Chondrocyte (in vitro differentiated cells): ENCODE results near the gene CIAO3. TPM values are rescaled to one million over a fixed set of nuclear protein-coding genes. Genes with fewer than 3 reads are reported as not detected.
"Not testable (repeated sequence)": the region's sequence is repeated elsewhere in the genome, so short reads cannot be mapped to it uniquely, and the experiment has no call there.

Source experiments
- DNase-seq: peaks from one replicate; pipeline ENCODE4 v3.0.0; 2021; ENCODE audit warnings: mixed read lengths, low spot score
- H3K27ac Mint-ChIP-seq: one replicate; pipeline ENCODE4 v1.8.0; 2021; ENCODE audit warnings: mild to moderate bottlenecking, moderate library complexity, mixed read lengths; ENCODE audit not compliant: unreplicated experiment
- H3K27me3 Mint-ChIP-seq: 2 replicates; pipeline ENCODE4 v1.8.0; 2021; ENCODE audit warnings: low read depth, mixed read lengths
- H3K36me3 Mint-ChIP-seq: 2 replicates; pipeline ENCODE4 v1.8.0; 2021; ENCODE audit warnings: low read depth, mixed read lengths
- H3K4me1 Mint-ChIP-seq: 2 replicates; pipeline ENCODE4 v1.8.0; 2021; ENCODE audit warnings: low read depth, mild to moderate bottlenecking, mixed read lengths
- H3K4me3 Mint-ChIP-seq: one replicate; pipeline ENCODE4 v1.8.0; 2021; ENCODE audit warnings: mild to moderate bottlenecking, moderate library complexity, mixed read lengths; ENCODE audit not compliant: unreplicated experiment
- H3K9me3 Mint-ChIP-seq: 2 replicates; pipeline ENCODE4 v1.8.0; 2021; ENCODE audit warnings: low read depth, mixed read lengths
- CTCF ChIP-seq: fragments of 200-600 bp; sonication (generic); IDR thresholded peaks from 2 replicates; pipeline ENCODE4 v1.5.0; 2021; ENCODE audit warnings: antibody characterized with exemption, mild to moderate bottlenecking, moderate library complexity
- total RNA-seq: library from RNA; stranded (reverse); gene quantifications from 3 replicates; pipeline ENCODE4 v1.2.1, GENCODE V29; 2021

CIAO3 gene
- total RNA-seq, 1 donor from 2014 or later, result 22.1 TPM

- Mint-ChIP-seq H3K36me3 (no peaks in the 10 kb centered on the region), H3K4me1 (peaks cover 8% of the 10 kb centered on the region), H3K27ac (no peak overlapping the region), H3K9me3 (no peaks in the 10 kb centered on the region), H3K4me3 (no peak overlapping the region), H3K27me3 (peaks cover 9% of the 10 kb centered on the region)
- no peak for TF ChIP-seq CTCF
- peak; percentile 82 for DNase-seq
These were observed 7.4 kb upstream of the CIAO3 start for GRCh38 chr16:747978-748746.

DNA sequence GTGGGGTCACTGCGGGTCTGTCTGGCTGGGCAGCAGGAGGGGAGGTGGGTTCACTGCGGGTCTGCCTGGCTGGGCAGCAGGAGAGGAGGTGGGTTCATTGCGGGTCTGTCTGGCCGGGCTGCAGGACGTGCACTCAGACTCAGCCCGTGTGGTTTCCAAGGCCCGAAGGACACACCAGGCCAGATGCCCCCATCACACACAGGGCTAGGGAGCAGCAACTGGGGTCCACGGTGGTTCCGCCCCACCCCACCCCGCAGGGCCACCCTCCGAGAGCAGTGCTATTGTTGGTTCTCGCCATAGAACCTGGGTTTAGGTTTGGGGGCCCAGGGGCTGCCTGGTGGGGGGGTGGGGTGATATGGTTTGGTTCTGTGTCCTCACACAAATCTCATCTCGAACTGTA is 5.8 kb upstream of the CIAO3 start:
- H3K4me1 Mint-ChIP-seq, result peaks cover 8% of the 10 kb centered on the region
- H3K4me3 Mint-ChIP-seq, result no peak overlapping the region
- H3K36me3 Mint-ChIP-seq, result no peaks in the 10 kb centered on the region
- no peaks in the 10 kb centered on the region for H3K9me3 Mint-ChIP-seq
- H3K27me3 Mint-ChIP-seq, result peaks cover 5% of the 10 kb centered on the region
- no peak for TF ChIP-seq CTCF
- no peak overlapping the region for H3K27ac Mint-ChIP-seq
- peak; percentile 75 for DNase-seq

DNA sequence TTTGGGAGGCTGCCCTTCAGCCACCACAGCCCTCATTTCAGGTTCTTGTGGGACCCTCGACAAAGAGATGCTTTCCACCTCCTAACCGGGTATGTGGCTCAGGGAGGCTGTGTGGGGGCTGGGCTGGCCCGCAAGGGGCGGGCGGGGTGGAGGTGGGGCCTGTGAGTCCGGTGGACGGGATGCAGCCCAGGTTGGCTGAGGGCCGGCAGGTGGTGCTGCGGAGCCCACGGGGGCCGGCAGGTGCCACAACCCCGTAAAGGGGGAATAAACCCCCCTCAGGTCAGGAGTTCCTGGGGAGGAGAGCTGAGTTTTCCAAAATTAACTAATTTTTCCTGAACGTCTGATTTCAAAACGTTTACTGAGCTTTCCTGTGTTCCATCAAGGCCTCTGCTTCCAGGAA is 4.9 kb upstream of the CIAO3 start:
- no peaks in the 10 kb centered on the region for H3K27me3 Mint-ChIP-seq
- H3K4me1 Mint-ChIP-seq, result peaks cover 8% of the 10 kb centered on the region
- H3K4me3 Mint-ChIP-seq, result no peak overlapping the region
- H3K36me3 Mint-ChIP-seq, result no peaks in the 10 kb centered on the region
- TF ChIP-seq CTCF, result peak; percentile 67
- no peak for DNase-seq
- H3K27ac Mint-ChIP-seq, result no peak overlapping the region
- H3K9me3 Mint-ChIP-seq, result no peaks in the 10 kb centered on the region

- no peak overlapping the region for H3K4me3 Mint-ChIP-seq
- no peak overlapping the region for H3K27ac Mint-ChIP-seq
- no peaks in the 10 kb centered on the region for H3K27me3 Mint-ChIP-seq
- peak; percentile 24 for TF ChIP-seq CTCF
- H3K9me3 Mint-ChIP-seq, result no peaks in the 10 kb centered on the region
- H3K36me3 Mint-ChIP-seq, result no peaks in the 10 kb centered on the region
- peaks cover 16% of the 10 kb centered on the region for H3K4me1 Mint-ChIP-seq
- DNase-seq, result no peak
These were observed 3.1 kb upstream of the CIAO3 start for GRCh38 chr16:743794-744500.

DNA sequence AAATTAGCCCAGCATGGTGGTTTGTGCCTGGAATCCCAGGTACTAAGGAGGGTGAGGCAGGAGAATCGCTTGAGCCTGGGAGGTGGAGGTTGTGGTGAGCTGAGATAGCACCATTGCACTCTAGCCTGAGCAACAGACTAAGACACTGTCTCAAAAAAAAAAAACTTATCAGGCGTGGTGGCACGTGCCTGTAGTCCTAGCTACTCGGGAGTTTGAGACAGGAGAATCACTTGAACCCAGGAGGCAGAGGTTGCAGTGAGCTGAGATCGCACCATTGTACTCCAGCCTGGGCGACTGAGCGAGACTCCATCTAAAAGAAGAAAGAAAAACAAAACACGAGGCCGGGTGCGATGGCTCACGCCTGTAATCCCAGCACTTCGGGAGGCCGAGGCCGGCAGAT is 2.1 kb upstream of the CIAO3 start:
- H3K27ac Mint-ChIP-seq, H3K9me3 Mint-ChIP-seq, H3K36me3 Mint-ChIP-seq, H3K4me3 Mint-ChIP-seq, H3K27me3 Mint-ChIP-seq, DNase-seq: not testable (repeated sequence)
- H3K4me1 Mint-ChIP-seq, result peaks cover 13% of the 10 kb centered on the region
